Tibial nerve (tissue), 4 donors: ENCODE data around the gene UQCC5. TPM values are rescaled to one million over a fixed set of nuclear protein-coding genes. Genes with fewer than 3 reads are reported as not detected.
"Not testable (repeated sequence)": the region's sequence is repeated elsewhere in the genome, so short reads cannot be mapped to it uniquely, and the experiment has no call there.

Experiments used
- DNase-seq, 2 donors: peaks; one replicate each; pipeline ENCODE4 v3.0.0-alpha.2; 2019; ENCODE audit warnings: low spot score in 2 of 2
- H3K27ac ChIP-seq, 4 donors: fragments of 200-600 bp; sonication (generic) in 3 of 4; one replicate each; pipeline ENCODE4 v1.5.1; 2017 to 2019; ENCODE audit warnings: mild to moderate bottlenecking in 1 of 4
- H3K27me3 ChIP-seq, 2 donors: fragments of 200-600 bp; sonication (generic) in 1 of 2; one replicate each; pipeline versions ENCODE4 v1.5.1 to v1.6.0; 2017 to 2019
- H3K36me3 ChIP-seq, 3 donors: fragments of 200-600 bp; sonication (generic); one replicate each; pipeline ENCODE4 v1.5.1; 2018 to 2019
- H3K4me1 ChIP-seq, 4 donors: fragments of 200-600 bp; sonication (generic) in 3 of 4; one replicate each; pipeline ENCODE4 v1.5.1; 2017 to 2019
- H3K4me3 ChIP-seq, 4 donors: fragments of 200-600 bp; sonication (generic) in 3 of 4; one replicate each; pipeline ENCODE4 v1.5.1; 2017 to 2019; ENCODE audit warnings: mild to moderate bottlenecking in 1 of 4, moderate library complexity in 1 of 4
- H3K9me3 ChIP-seq, 4 donors: fragments of 200-600 bp; sonication (generic) in 3 of 4; one replicate each; pipeline ENCODE4 v1.5.1; 2017 to 2019
- EP300 ChIP-seq, 2 donors: sonication (generic); formaldehyde crosslinking; IDR thresholded peaks; one replicate each; pipeline ENCODE4 v1.6.1; 2017; ENCODE audit warnings: antibody characterized with exemption in 2 of 2, mild to moderate bottlenecking in 1 of 2
- POLR2A ChIP-seq, 2 donors: fragments of 450-650 bp; IDR thresholded peaks; one replicate each; pipeline ENCODE4 v1.6.1; 2017; ENCODE audit warnings: antibody characterized with exemption in 2 of 2, mild to moderate bottlenecking in 2 of 2, moderate library complexity in 2 of 2
- WGBS, 2 donors: methylation state at CpG; one replicate each; pipeline ENCODE4 v1.1.5; 2018; 5-methylcytosine and 5-hydroxymethylcytosine counted together
- total RNA-seq, 4 donors: library from RNA; depleted of rRNA; stranded (reverse); fragments of >200 nt; gene quantifications; one replicate each; pipeline ENCODE4 v1.1.0, GENCODE V29; 2016
- TF ChIP-seq, protein P1 (sequence below), 5 experiments: fragments of 200-600 bp in 3 of 5; fragments of 450-650 bp in 2 of 5; sonication (generic) in 3 of 5; IDR thresholded peaks; one replicate each; pipeline ENCODE4 v1.5.1; 2016 to 2019; ENCODE audit warnings: antibody characterized with exemption in 5 of 5, mild to moderate bottlenecking in 3 of 5, moderate library complexity in 2 of 5

Gene UQCC5
- total RNA-seq, 4 donors from 2014 or later: 1.2 to 23.9 (median 9.5) TPM

GRCh38 chr3:52524258-52524751 is 12.1 kb upstream of the UQCC5 start:
- 92 to 94% methylated on average over 18 of the region's 18 CpGs for WGBS, 2 donors
- DNase-seq: peak in 1 of 2 donors; percentile 6
- TF ChIP-seq, protein P1, sequence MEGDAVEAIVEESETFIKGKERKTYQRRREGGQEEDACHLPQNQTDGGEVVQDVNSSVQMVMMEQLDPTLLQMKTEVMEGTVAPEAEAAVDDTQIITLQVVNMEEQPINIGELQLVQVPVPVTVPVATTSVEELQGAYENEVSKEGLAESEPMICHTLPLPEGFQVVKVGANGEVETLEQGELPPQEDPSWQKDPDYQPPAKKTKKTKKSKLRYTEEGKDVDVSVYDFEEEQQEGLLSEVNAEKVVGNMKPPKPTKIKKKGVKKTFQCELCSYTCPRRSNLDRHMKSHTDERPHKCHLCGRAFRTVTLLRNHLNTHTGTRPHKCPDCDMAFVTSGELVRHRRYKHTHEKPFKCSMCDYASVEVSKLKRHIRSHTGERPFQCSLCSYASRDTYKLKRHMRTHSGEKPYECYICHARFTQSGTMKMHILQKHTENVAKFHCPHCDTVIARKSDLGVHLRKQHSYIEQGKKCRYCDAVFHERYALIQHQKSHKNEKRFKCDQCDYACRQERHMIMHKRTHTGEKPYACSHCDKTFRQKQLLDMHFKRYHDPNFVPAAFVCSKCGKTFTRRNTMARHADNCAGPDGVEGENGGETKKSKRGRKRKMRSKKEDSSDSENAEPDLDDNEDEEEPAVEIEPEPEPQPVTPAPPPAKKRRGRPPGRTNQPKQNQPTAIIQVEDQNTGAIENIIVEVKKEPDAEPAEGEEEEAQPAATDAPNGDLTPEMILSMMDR (IDR thresholded peaks at IDR 0.05): no peak
- TF ChIP-seq POLR2A (IDR thresholded peaks at IDR 0.05): no peak
- peaks cover 0 to 36% (median 4%) of the 10 kb centered on the region in 4 donors for H3K4me1 ChIP-seq
- H3K27me3 ChIP-seq: no peaks in the 10 kb centered on the region
- H3K4me3 ChIP-seq: no peak overlapping the region
- H3K36me3 ChIP-seq: peaks cover 0 to 92% (median 0%) of the 10 kb centered on the region in 3 donors
- H3K27ac ChIP-seq: peak overlapping the region in 2 of 4 donors; percentile 67 to 69
- no peaks in the 10 kb centered on the region for H3K9me3 ChIP-seq

DNA sequence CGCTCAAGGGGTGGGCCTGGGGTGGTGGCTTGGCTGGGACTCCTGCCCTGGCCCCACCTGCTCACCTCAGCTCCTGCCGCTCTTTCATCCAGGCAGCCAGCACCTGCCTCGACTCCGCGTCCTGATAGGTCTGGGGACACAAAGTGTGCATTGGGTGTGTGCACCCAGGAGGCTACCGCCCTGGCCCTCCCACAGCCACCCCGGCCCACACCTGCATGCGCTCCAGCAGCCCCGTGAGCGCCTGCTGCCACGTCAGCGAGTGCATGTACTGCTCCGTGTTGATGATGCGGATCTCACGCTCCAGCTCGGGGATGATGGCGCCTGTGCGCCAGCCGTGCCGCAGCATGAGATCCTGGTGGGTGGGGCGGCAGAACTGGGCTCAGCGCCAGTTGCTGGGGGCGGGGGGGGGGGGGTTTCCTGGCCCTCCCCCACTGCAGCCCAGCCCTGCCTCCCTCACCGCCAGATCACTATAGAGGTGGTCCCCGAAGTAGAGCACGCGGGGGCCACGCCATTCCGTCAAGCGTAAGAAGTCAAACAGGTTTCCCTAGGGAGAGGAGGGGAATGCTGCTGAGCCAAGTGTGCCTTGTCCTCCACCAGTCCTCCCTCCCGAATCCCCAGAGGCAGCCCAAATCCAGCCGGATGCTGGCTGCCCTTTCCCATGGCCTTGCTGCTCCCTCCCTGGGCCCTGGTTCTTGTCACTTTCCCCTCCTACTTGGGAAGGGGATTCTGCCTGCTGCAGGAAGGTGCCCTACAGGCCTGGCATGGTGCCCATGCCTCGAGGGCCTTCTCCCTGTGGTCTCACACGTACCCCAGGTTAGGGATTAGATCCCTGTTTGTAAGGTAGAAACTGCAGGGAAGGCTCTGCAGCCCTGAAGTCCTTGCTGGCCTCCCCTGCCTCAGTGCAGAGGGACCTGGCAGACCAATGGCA is 11.4 kb upstream of the UQCC5 start:
- Histone ChIP-seq H3K4me3 (no peak overlapping the region), H3K27me3 (no peaks in the 10 kb centered on the region), H3K36me3 (peaks cover 0 to 86% (median 0%) of the 10 kb centered on the region in 3 donors), H3K9me3 (no peaks in the 10 kb centered on the region), H3K27ac (peak overlapping the region; percentile 36 to 69 (median 56)), H3K4me1 (peaks cover 0 to 44% (median 5%) of the 10 kb centered on the region in 4 donors)
- TF ChIP-seq EP300 (IDR thresholded peaks at IDR 0.05) (peak in 1 of 2 donors; percentile 42), POLR2A (IDR thresholded peaks at IDR 0.05) (no peak)
- WGBS, 2 donors: 75 to 84% methylated on average over 11 to 26 of the region's 34 CpGs
- DNase-seq: peak in 1 of 2 donors; percentile 13

DNA sequence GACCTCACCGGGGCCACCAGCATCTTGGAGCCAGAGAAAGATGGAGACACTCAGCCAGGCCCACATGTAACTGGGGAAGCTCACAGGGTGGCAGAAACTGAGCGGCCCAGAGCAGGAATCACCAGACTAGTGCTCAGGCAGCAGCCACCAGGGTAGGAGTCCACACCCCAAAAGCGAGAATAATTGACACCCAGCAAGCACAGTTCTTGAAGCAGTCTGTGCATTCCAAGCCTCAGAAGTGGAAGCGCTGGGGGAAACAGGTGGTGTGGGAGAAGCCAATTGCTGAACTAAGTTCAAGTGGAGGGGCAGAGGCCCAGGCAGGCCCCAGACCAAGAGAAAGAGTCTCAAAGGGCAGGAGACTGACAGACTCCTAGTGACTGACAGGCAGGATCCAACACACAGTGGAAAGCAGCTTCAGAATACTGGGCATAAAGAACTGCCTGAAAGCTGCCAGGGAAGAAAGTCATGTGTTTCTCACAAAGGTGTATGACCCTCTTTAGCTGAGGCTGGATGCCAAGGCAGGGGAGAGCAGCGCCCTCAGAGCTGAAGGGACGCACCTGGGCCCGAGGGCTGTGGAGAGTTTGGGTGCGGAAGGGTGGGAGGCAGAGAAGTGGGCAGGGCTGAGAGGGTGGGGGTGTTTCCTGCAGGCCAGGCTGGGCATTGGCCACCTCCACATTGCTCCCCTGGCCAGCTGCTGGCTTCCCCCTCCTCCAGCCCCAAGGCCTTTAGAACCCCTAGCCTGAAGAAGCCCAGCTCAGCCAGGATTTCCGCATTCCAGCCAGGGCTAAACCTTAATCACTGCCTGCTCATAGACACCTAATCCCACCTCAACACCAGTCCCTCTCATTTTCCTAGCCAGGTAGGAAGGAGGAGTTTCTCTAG is 10.5 kb upstream of the UQCC5 start:
- peak overlapping the region; percentile 36 to 69 (median 56) for H3K27ac ChIP-seq
- H3K36me3 ChIP-seq: peaks cover 0 to 78% (median 0%) of the 10 kb centered on the region in 3 donors
- 67 to 71% methylated on average over 9 of the region's 9 CpGs for WGBS, 2 donors
- peak in 1 of 2 donors; percentile 10 for DNase-seq
- H3K4me3 ChIP-seq: no peak overlapping the region
- H3K9me3 ChIP-seq: no peaks in the 10 kb centered on the region
- no peaks in the 10 kb centered on the region for H3K27me3 ChIP-seq
- peaks cover 0 to 53% (median 7%) of the 10 kb centered on the region in 4 donors for H3K4me1 ChIP-seq
- TF ChIP-seq POLR2A (IDR thresholded peaks at IDR 0.05): no peak
- TF ChIP-seq, protein P1 (IDR thresholded peaks at IDR 0.05): no peak
- no peak for TF ChIP-seq EP300 (IDR thresholded peaks at IDR 0.05)

- H3K4me3 ChIP-seq, DNase-seq, H3K9me3 ChIP-seq, H3K27me3 ChIP-seq: not testable (repeated sequence)
- H3K36me3 ChIP-seq: peaks cover 0 to 71% (median 0%) of the 10 kb centered on the region in 3 donors
- WGBS, 2 donors: 77 to 85% methylated on average over 5 of the region's 5 CpGs
- peaks cover 0 to 60% (median 10%) of the 10 kb centered on the region in 4 donors for H3K4me1 ChIP-seq
- peak overlapping the region in 2 of 4 donors; percentile 57 to 89 for H3K27ac ChIP-seq
These were observed 9.8 kb upstream of the UQCC5 start for GRCh38 chr3:52526671-52527038.

DNA sequence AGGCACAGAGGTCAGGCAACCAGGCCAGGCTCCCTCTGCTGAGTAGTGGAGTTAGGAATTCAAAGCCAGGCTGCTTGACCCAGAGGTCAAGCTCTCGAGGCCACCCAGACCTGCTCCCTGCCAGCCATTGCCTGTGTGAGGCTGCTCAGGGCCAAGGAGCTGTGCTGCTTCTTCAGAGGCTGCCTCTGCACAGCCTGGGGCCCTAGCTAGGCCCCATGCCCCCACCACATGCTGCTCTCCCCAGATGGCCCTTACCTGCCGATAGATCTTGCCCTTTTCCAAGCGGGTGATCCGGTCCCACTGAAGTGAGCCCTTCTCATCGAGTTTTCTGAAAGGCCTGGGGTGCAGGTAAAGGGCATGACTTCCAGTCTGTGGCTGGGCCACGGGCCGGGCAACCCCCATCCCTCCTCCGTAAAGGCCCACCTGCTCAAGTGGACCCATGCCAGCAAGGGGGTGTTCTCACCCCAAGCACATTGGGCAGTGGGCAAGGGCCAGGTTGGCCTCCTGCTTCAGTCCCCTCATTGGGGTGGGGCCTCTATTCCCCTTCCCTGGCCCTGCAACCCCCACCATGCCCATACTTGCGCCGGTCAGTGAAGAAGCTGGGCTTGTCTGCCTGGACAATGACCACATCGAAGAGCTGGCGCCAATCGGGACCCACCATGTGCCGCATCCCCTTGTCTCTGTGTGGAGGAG is 9.2 kb upstream of the UQCC5 start:
- H3K4me3 ChIP-seq: no peak overlapping the region
- WGBS, 2 donors: 84 to 96% methylated on average over 7 to 13 of the region's 14 CpGs
- TF ChIP-seq, protein P1 (IDR thresholded peaks at IDR 0.05): no peak
- TF ChIP-seq EP300 (IDR thresholded peaks at IDR 0.05): no peak
- TF ChIP-seq POLR2A (IDR thresholded peaks at IDR 0.05): no peak
- H3K4me1 ChIP-seq: peaks cover 0 to 65% (median 10%) of the 10 kb centered on the region in 4 donors
- peak overlapping the region in 2 of 4 donors; percentile 57 to 89 for H3K27ac ChIP-seq
- peaks cover 0 to 65% (median 0%) of the 10 kb centered on the region in 3 donors for H3K36me3 ChIP-seq
- no peaks in the 10 kb centered on the region for H3K27me3 ChIP-seq
- no peaks in the 10 kb centered on the region for H3K9me3 ChIP-seq
- DNase-seq: peak in 1 of 2 donors; percentile 12
